IMR-90 (cell line): ENCODE measurements around the gene TPO. TPM values are rescaled to one million over a fixed set of nuclear protein-coding genes. Genes with fewer than 3 reads are reported as not detected.
"Not testable (repeated sequence)": the region's sequence is repeated elsewhere in the genome, so short reads cannot be mapped to it uniquely, and the experiment has no call there.

ENCODE experiments used
- ATAC-seq: fragments of 200-7000 bp; cut with Tn5 transposase; 2 replicates; pipeline ENCODE4 v1.9.1; 2020; ENCODE audit warnings: low read depth, mild to moderate bottlenecking, moderate library complexity
- BruUV-seq: library from RNA; stranded (reverse); fragments of 400-500 nt; replicated peaks from 2 replicates; lab custom pipeline; 2021; lab: Mats Ljungman, UMichigan
- CTCF ChIA-PET: fragments of 300-600 bp; formaldehyde crosslinking; extraction: SDS; loops from one replicate; lab custom pipeline; 2021; ENCODE audit warnings: antibody characterized with exemption; lab: Yijun Ruan, JAX
- POLR2A ChIA-PET: fragments of 300-600 bp; sonication (Branson Sonifier 250); formaldehyde crosslinking; loops from one replicate; lab custom pipeline; 2022; ENCODE audit warnings: antibody characterized with exemption; ENCODE audit not compliant: unreplicated experiment; lab: Charles Lee
- DNase-seq: peaks from one replicate; pipeline ENCODE4 v3.0.0; 2013
- H2AFZ ChIP-seq: replicated peaks from 2 replicates; pipeline ENCODE3; 2013; ENCODE audit warnings: low read length, mild to moderate bottlenecking; ENCODE audit not compliant: poor library complexity
- H2AK5ac ChIP-seq: 2 replicates; pipeline ENCODE4 v1.6.1; 2013; ENCODE audit warnings: low read depth, low read length, inconsistent platforms
- H2AK9ac ChIP-seq: replicated peaks from 2 replicates; pipeline ENCODE3; 2013; ENCODE audit warnings: mild to moderate bottlenecking, low read depth, low read length, moderate library complexity; ENCODE audit not compliant: poor library complexity
- H2BK120ac ChIP-seq: 2 replicates; pipeline ENCODE4 v1.6.1; 2013; ENCODE audit warnings: low read depth, low read length, inconsistent platforms
- H2BK15ac ChIP-seq: 3 replicates; pipeline ENCODE4 v1.6.1; 2013; ENCODE audit warnings: low read depth, low read length, inconsistent platforms
- H2BK20ac ChIP-seq: 2 replicates; pipeline ENCODE4 v1.6.1; 2013; ENCODE audit warnings: low read depth, mild to moderate bottlenecking, inconsistent platforms, low read length, moderate library complexity
- H2BK5ac ChIP-seq: 2 replicates; pipeline ENCODE4 v1.6.1; 2013; ENCODE audit warnings: mild to moderate bottlenecking, low read depth, low read length, inconsistent platforms; ENCODE audit not compliant: poor library complexity, severe bottlenecking
- H3K14ac ChIP-seq: replicated peaks from 2 replicates; pipeline ENCODE4 v1.6.1; 2013; ENCODE audit warnings: low read depth, low read length, inconsistent platforms
- H3K18ac ChIP-seq: 2 replicates; pipeline ENCODE4 v1.6.1; 2013; ENCODE audit warnings: low read depth, low read length, control low read depth
- H3K23ac ChIP-seq: 2 replicates; pipeline ENCODE4 v1.6.1; 2013; ENCODE audit warnings: low read depth, low read length, inconsistent platforms
- H3K27ac ChIP-seq: 2 replicates; pipeline ENCODE4 v1.5.1; 2013; ENCODE audit warnings: mild to moderate bottlenecking, control low read depth, low read length; ENCODE audit not compliant: insufficient read depth
- H3K27me3 ChIP-seq: 2 replicates; pipeline ENCODE4 v1.6.1; 2013; ENCODE audit warnings: low read length; ENCODE audit not compliant: control insufficient read depth, insufficient read depth
- H3K36me3 ChIP-seq: 2 replicates; pipeline ENCODE4 v1.6.1; 2013; ENCODE audit warnings: low read length, mixed read lengths; ENCODE audit not compliant: control insufficient read depth, insufficient read depth
- H3K4ac ChIP-seq: 2 replicates; pipeline ENCODE4 v1.6.1; 2013; ENCODE audit warnings: low read depth, low read length, inconsistent platforms
- H3K4me1 ChIP-seq: 2 replicates; pipeline ENCODE4 v1.6.1; 2013; ENCODE audit warnings: low read length, mixed read lengths; ENCODE audit not compliant: control insufficient read depth, insufficient read depth
- H3K4me2 ChIP-seq: 2 replicates; pipeline ENCODE4 v1.6.1; 2013; ENCODE audit warnings: low read depth, mild to moderate bottlenecking, control low read depth, low read length, moderate library complexity
- H3K4me3 ChIP-seq: 2 replicates; pipeline ENCODE4 v1.5.1; 2013; ENCODE audit warnings: low read depth, mild to moderate bottlenecking, control low read depth, low read length, moderate library complexity; ENCODE audit not compliant: insufficient read depth
- H3K56ac ChIP-seq: 2 replicates; pipeline ENCODE4 v1.6.1; 2013; ENCODE audit warnings: low read length, inconsistent platforms; ENCODE audit not compliant: insufficient read depth; ENCODE audit errors: extremely low read depth
- H3K79me1 ChIP-seq, 2 experiments: 2 replicates each; pipeline ENCODE4 v1.6.1; 2013; ENCODE audit warnings: low read length in 2 of 2, inconsistent platforms in 1 of 2, low read depth in 1 of 2
- H3K9ac ChIP-seq: 2 replicates; pipeline ENCODE4 v1.6.1; 2013; ENCODE audit warnings: low read depth, low read length, control low read depth
- H3K9me1 ChIP-seq: 2 replicates; pipeline ENCODE4 v1.6.1; 2013; ENCODE audit warnings: low read length, inconsistent platforms; ENCODE audit not compliant: insufficient read depth
- H3K9me3 ChIP-seq: 2 replicates; pipeline ENCODE4 v1.6.1; 2013; ENCODE audit warnings: low read length; ENCODE audit not compliant: control insufficient read depth, insufficient read depth
- H4K20me1 ChIP-seq: 2 replicates; pipeline ENCODE4 v1.6.1; 2013; ENCODE audit warnings: low read length, inconsistent platforms; ENCODE audit not compliant: insufficient read depth
- H4K5ac ChIP-seq: 2 replicates; pipeline ENCODE4 v1.6.1; 2013; ENCODE audit warnings: mild to moderate bottlenecking, low read depth, low read length, control low read depth
- H4K8ac ChIP-seq, 2 experiments: 2 replicates each; pipeline ENCODE4 v1.6.1; 2013; ENCODE audit warnings: low read depth in 2 of 2, low read length in 2 of 2, control low read depth in 1 of 2, inconsistent platforms in 1 of 2
- H4K91ac ChIP-seq: 2 replicates; pipeline ENCODE4 v1.6.1; 2013; ENCODE audit warnings: low read depth, low read length, inconsistent platforms; ENCODE audit not compliant: insufficient read depth
- BHLHE40 ChIP-seq: fragments of 150-350 bp; IDR thresholded peaks from 2 replicates; pipeline ENCODE4 v1.6.1; 2016; ENCODE audit warnings: mild to moderate bottlenecking, low read depth, low read length
- RCOR1 ChIP-seq: IDR thresholded peaks from 2 replicates; pipeline ENCODE4 v1.6.1; 2012; ENCODE audit warnings: mild to moderate bottlenecking, low read length, improper control_type of control experiment; ENCODE audit not compliant: insufficient replicate concordance
- SMC3 ChIP-seq: fragments of 150-350 bp; IDR thresholded peaks from 2 replicates; pipeline ENCODE4 v1.6.1; 2016; ENCODE audit warnings: low read depth, mild to moderate bottlenecking, antibody characterized with exemption, low read length, moderate library complexity
- WGBS, 2 experiments: methylation state at CpG; one replicate each; pipeline versions ENCODE4 v1.1.5 to v1.1.7; 2013; ENCODE audit warnings: missing lambda C conversion rate in 2 of 2; ENCODE audit not compliant: insufficient read length in 1 of 2; ENCODE audit errors: extremely low coverage in 2 of 2; 5-methylcytosine and 5-hydroxymethylcytosine counted together
- dilution Hi-C: fragments of 300-500 bp; cut with HindIII; formaldehyde crosslinking; loops from one replicate; pipeline ENCODE4 v1.14.3; 2018; ENCODE audit warnings: low sequenced_read_pairs; ENCODE audit not compliant: unreplicated experiment
- in situ Hi-C: fragments of 300-500 bp; cut with MboI; formaldehyde crosslinking; loops from 3 replicates; pipeline ENCODE4 v1.14.3; 2019; ENCODE audit warnings: low sequenced_read_pairs, inconsistent platforms, mixed read lengths
- intact Hi-C: fragments of 100-400 bp; cut with micrococcal nuclease; formaldehyde crosslinking; loops from 2 replicates; pipeline ENCODE4 v1.10.0; 2022
- polyA plus RNA-seq, 3 experiments: library from polyadenylated mRNA; depleted of rRNA; stranded (reverse); fragments of >200 nt; gene quantifications; 2 replicates each; pipeline ENCODE4 v1.2.3, GENCODE V29; 2012; ENCODE audit warnings: low replicate concordance in 1 of 3
- total RNA-seq: library from RNA; depleted of rRNA; stranded (reverse); fragments of >200 nt; gene quantifications from 2 replicates; pipeline ENCODE4 v1.2.3, GENCODE V29; 2012

Gene TPO
- total and polyA plus RNA-seq, 2 of the 4 experiments (the other 2 are of a cell fraction): not detected

- Histone ChIP-seq H3K23ac (no peak overlapping the region), H3K4me1 (no peaks in the 10 kb centered on the region), H3K4me2 (no peak overlapping the region), H3K9me1 (no peaks in the 10 kb centered on the region), H3K79me1 (no peaks in the 10 kb centered on the region), H3K9me3 (no peaks in the 10 kb centered on the region), H3K18ac (no peak overlapping the region), H3K9ac (no peak overlapping the region), H4K20me1 (no peaks in the 10 kb centered on the region), H2AK9ac (no peak overlapping the region), H3K4me3 (no peak overlapping the region), H3K36me3 (no peaks in the 10 kb centered on the region), H4K8ac (no peak overlapping the region), H3K56ac (no peak overlapping the region), H2AK5ac (no peak overlapping the region), H4K91ac (no peak overlapping the region), H3K14ac (no peak overlapping the region), H3K27ac (no peak overlapping the region), H3K27me3 (peaks cover 5% of the 10 kb centered on the region; the same call in 1 of the 2 replicates), H2BK5ac (no peak overlapping the region), H2BK120ac (no peak overlapping the region), H2BK20ac (no peak overlapping the region), H4K5ac (no peak overlapping the region), H2AFZ (no peak overlapping the region), H2BK15ac (no peak overlapping the region), H3K4ac (no peak overlapping the region)
- no TSS peak for BruUV-seq
- POLR2A ChIA-PET: no interaction called here
- 90% methylated on average over 2 of the region's 7 CpGs; no CpG with 5 or more reads in 1 of the 2 experiments for whole genome bisulfite sequencing, 2 experiments
- no peak for DNase-seq
- intact Hi-C loops (no loop called here), dilution Hi-C loops (no loop called here), in situ Hi-C loops (no loop called here)
- CTCF ChIA-PET: interaction anchor here (1.1 kb wide), 1 partner anchor 669 kb away, joined by 8 read pairs; no protein-coding TSS in a partner anchor
- ATAC-seq: no peak
- TF ChIP-seq RCOR1 (no peak), BHLHE40 (no peak), SMC3 (no peak)
Observed at GRCh38 chr2:1516798-1517060, 103.5 kb downstream of the TPO start.

GRCh38 chr2:1517291-1517690 lies 104.0 kb downstream of the TPO start:
- H3K23ac ChIP-seq, H2BK5ac ChIP-seq, H3K27ac ChIP-seq, dilution Hi-C loops, ATAC-seq, H2AK9ac ChIP-seq, H3K79me1 ChIP-seq, H2BK120ac ChIP-seq, H3K4me3 ChIP-seq, in situ Hi-C loops, H4K5ac ChIP-seq, H3K4me1 ChIP-seq, H2AFZ ChIP-seq, H3K18ac ChIP-seq, H4K8ac ChIP-seq, H3K4me2 ChIP-seq, H3K4ac ChIP-seq, H4K20me1 ChIP-seq, POLR2A ChIA-PET, H2BK20ac ChIP-seq, intact Hi-C loops, H3K27me3 ChIP-seq, H3K9me3 ChIP-seq, DNase-seq, H3K56ac ChIP-seq, H3K14ac ChIP-seq, H3K9ac ChIP-seq, H3K36me3 ChIP-seq, CTCF ChIA-PET, H2BK15ac ChIP-seq, H4K91ac ChIP-seq, H2AK5ac ChIP-seq, BruUV-seq, H3K9me1 ChIP-seq: not testable (repeated sequence)
- 59% methylated on average over 3 of the region's 5 CpGs; no CpG with 5 or more reads in 1 of the 2 experiments for whole genome bisulfite sequencing, 2 experiments
